Body of pancreas (tissue), 4 donors: ENCODE measurements around the gene SPAG9. TPM values are rescaled to one million over a fixed set of nuclear protein-coding genes. Genes with fewer than 3 reads are reported as not detected.

Experiments used
- ATAC-seq: fragments of 150-250 bp; one replicate; pipeline ENCODE4 v1.9.1; 2016
- DNase-seq, 4 donors: peaks; one replicate each; pipeline ENCODE4 v3.0.0-alpha.2; 2019
- H3K27ac ChIP-seq, 4 donors: fragments of 200-600 bp; sonication (generic); 1 replicate in 3 of 4; 2 replicates in 1 of 4; pipeline versions ENCODE4 v1.5.1 to v1.6.1; 2016 to 2019; ENCODE audit warnings: mild to moderate bottlenecking in 1 of 4, mixed read lengths in 1 of 4, moderate library complexity in 1 of 4
- H3K27me3 ChIP-seq, 2 donors: fragments of 200-600 bp; sonication (generic); one replicate each; pipeline ENCODE4 v1.6.0; 2016; ENCODE audit warnings: mild to moderate bottlenecking in 1 of 2
- H3K36me3 ChIP-seq, 2 donors: fragments of 200-600 bp; sonication (generic); replicated peaks in 1 of 2; 2 replicates each; pipeline ENCODE4 v1.5.1; 2016; ENCODE audit warnings: low read depth in 2 of 2; ENCODE audit not compliant: insufficient read depth in 1 of 2
- H3K4me1 ChIP-seq: fragments of 200-600 bp; sonication (generic); one replicate; pipeline ENCODE4 v1.6.0; 2016
- H3K4me3 ChIP-seq, 2 donors: fragments of 200-600 bp; sonication (generic); 1 replicate in 1 of 2; 2 replicates in 1 of 2; pipeline ENCODE4 v1.5.1; 2016 to 2019
- H3K9me3 ChIP-seq, 3 donors: fragments of 200-600 bp; sonication (generic); 1 replicate in 2 of 3; 2 replicates in 1 of 3; pipeline ENCODE4 v1.5.1; 2016
- POLR2A ChIP-seq, 3 donors: fragments of 450-650 bp; IDR thresholded peaks; one replicate each; pipeline ENCODE4 v1.6.1; 2016; ENCODE audit warnings: antibody characterized with exemption in 3 of 3, mild to moderate bottlenecking in 2 of 3
- WGBS, 2 donors: methylation state at CpG; one replicate each; pipeline ENCODE4 v1.1.5; 2017; 5-methylcytosine and 5-hydroxymethylcytosine counted together
- intact Hi-C: fragments of 100-400 bp; cut with DNase I; formaldehyde crosslinking; loops from one replicate; pipeline ENCODE4 v1.15.1; 2023
- total RNA-seq, 2 donors: library from RNA; depleted of rRNA; stranded (reverse); fragments of >200 nt; gene quantifications; one replicate each; pipeline ENCODE4 v1.1.0, GENCODE V29; 2016
- TF ChIP-seq, protein P1 (sequence below), 7 experiments: fragments of 450-650 bp in 4 of 7; fragments of 200-600 bp in 3 of 7; sonication (generic) in 3 of 7; IDR thresholded peaks; one replicate each; pipeline ENCODE4 v1.5.1; 2016 to 2019; ENCODE audit warnings: antibody characterized with exemption in 7 of 7

The SPAG9 gene
- total RNA-seq, 2 donors from 2014 or later, result 49.8 to 76.8 TPM

DNA sequence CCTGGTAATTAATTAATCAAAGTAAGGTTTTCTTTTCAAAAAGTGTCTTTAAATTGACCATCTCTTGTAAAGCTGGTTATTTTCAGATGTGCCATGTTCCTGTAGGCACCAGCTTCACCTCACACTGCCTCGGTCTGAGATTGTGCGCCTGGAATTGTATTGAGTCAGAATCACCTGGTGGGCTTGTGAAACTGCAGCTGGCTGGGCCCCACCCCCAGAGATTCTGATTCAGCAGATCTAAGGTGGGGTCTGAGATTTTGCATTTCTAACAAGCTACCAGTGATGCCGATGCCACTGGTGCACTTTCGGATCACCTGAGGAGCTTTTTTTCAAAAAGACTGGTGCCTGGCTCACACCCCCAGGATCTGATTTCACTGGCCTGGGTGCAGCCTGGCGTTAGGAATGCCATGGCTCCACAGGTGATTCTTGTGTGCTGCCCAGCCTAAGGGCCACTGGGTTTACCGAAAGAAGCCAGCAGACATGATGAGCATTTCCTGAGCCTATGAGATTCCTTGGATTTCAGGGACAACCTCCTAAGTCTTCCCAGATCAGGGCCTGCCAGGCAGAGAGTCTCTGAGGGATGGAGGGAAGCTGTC is 195.3 kb downstream of the SPAG9 start:
- no peak overlapping the region for H3K4me3 ChIP-seq
- intact Hi-C loops, result no loop called here
- peaks cover 22% of the 10 kb centered on the region for H3K4me1 ChIP-seq
- H3K27me3 ChIP-seq, result no peaks in the 10 kb centered on the region
- no peak for ATAC-seq
- H3K27ac ChIP-seq, result no peak overlapping the region
- TF ChIP-seq POLR2A (IDR thresholded peaks at IDR 0.05), result no peak
- TF ChIP-seq, protein P1, sequence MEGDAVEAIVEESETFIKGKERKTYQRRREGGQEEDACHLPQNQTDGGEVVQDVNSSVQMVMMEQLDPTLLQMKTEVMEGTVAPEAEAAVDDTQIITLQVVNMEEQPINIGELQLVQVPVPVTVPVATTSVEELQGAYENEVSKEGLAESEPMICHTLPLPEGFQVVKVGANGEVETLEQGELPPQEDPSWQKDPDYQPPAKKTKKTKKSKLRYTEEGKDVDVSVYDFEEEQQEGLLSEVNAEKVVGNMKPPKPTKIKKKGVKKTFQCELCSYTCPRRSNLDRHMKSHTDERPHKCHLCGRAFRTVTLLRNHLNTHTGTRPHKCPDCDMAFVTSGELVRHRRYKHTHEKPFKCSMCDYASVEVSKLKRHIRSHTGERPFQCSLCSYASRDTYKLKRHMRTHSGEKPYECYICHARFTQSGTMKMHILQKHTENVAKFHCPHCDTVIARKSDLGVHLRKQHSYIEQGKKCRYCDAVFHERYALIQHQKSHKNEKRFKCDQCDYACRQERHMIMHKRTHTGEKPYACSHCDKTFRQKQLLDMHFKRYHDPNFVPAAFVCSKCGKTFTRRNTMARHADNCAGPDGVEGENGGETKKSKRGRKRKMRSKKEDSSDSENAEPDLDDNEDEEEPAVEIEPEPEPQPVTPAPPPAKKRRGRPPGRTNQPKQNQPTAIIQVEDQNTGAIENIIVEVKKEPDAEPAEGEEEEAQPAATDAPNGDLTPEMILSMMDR (IDR thresholded peaks at IDR 0.05), result no peak
- H3K36me3 ChIP-seq, result no peaks in the 10 kb centered on the region
- no peaks in the 10 kb centered on the region for H3K9me3 ChIP-seq
- DNase-seq, result no peak
- WGBS, 2 donors, result 82 to 83% methylated on average over 4 to 6 of the region's 6 CpGs

DNA sequence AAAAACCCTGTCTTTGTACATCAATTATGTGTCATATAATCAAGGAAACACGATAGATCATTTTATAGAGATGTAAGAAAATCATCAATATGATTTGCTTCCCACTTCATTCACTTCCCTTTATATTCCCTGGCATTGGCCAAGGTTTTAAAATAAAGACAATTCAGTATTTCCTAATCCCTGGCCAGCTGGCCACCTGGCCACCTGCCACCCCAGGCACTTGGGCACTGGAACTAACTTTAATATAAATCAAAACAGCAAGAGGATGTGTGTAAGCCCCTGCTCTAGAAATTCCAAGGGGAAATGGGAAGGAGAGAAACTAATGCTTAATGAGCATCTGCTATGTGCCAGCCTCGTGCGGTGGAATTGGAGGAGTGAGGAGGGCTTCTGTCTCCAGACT is 195.9 kb downstream of the SPAG9 start:
- no peak for ATAC-seq
- Histone ChIP-seq H3K4me1 (peaks cover 24% of the 10 kb centered on the region), H3K4me3 (no peak overlapping the region), H3K36me3 (no peaks in the 10 kb centered on the region), H3K9me3 (no peaks in the 10 kb centered on the region), H3K27me3 (no peaks in the 10 kb centered on the region), H3K27ac (peak overlapping the region in 1 of 4 donors; percentile 8)
- intact Hi-C loops, result no loop called here
- DNase-seq, result peak in 1 of 4 donors; percentile 73
- WGBS, 2 donors, result 70 to 71% methylated on average over 3 of the region's 3 CpGs
- TF ChIP-seq, protein P1 (IDR thresholded peaks at IDR 0.05), result no peak
- TF ChIP-seq POLR2A (IDR thresholded peaks at IDR 0.05), result no peak

DNA sequence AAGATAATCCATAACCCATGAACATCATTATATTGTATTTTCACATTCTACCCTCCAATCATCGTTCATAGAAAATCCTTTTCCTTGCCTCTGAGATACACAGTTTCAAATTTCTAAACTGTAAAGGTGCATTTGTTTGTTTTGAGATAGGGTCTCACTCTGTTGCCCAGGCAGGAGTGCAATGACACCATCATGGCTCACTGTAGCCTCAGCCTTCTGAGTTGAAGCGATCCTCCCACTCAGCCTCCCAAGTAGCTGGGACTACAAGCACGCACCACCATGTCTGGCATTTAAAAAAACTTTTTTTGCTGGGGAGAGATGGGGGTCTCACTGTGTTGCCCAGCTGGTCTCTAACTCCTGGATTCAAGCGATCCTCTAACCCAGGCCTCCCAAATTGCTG is 196.4 kb downstream of the SPAG9 start:
- DNase-seq, result no peak
- Histone ChIP-seq H3K9me3 (no peaks in the 10 kb centered on the region), H3K27me3 (no peaks in the 10 kb centered on the region), H3K36me3 (no peaks in the 10 kb centered on the region), H3K4me1 (peaks cover 29% of the 10 kb centered on the region), H3K27ac (peak overlapping the region in 1 of 4 donors; percentile 8), H3K4me3 (no peak overlapping the region)
- intact Hi-C loops, result no loop called here
- ATAC-seq, result no peak
- TF ChIP-seq POLR2A (IDR thresholded peaks at IDR 0.05), result no peak
- TF ChIP-seq, protein P1 (IDR thresholded peaks at IDR 0.05), result no peak
- 86 to 87% methylated on average over 3 to 4 of the region's 4 CpGs for WGBS, 2 donors

DNA sequence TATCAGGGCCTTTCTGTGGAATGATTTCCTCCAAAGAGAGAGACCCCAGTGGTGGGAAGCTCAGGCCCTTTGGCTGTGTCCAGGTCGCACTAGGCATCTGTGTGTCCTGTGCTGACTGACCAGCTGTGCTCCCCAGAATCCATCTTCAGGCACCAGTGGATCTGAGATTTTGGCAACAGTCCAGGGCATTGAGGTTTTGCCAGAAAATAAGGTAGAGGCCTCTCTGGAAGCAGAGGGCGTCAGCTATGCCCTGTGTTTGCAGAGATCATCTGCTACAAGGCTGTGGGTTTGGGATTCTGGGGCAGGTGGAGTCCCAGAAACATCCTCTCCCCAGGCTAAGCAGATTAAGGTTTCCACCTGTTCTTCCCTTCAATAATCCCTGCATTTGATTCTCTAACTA is 197.1 kb downstream of the SPAG9 start:
- ATAC-seq (no peak), DNase-seq (peak in 1 of 4 donors; percentile 57)
- no peaks in the 10 kb centered on the region for H3K36me3 ChIP-seq
- peaks cover 36% of the 10 kb centered on the region for H3K4me1 ChIP-seq
- peak overlapping the region in 1 of 4 donors; percentile 8 for H3K27ac ChIP-seq
- H3K27me3 ChIP-seq, result no peaks in the 10 kb centered on the region
- 52 to 55% methylated on average over 2 of the region's 2 CpGs for WGBS, 2 donors
- H3K9me3 ChIP-seq, result no peaks in the 10 kb centered on the region
- intact Hi-C loops, result no loop called here
- no peak overlapping the region for H3K4me3 ChIP-seq
- TF ChIP-seq, protein P1 (IDR thresholded peaks at IDR 0.05), result no peak
- no peak for TF ChIP-seq POLR2A (IDR thresholded peaks at IDR 0.05)
